GM21723 (cell line): Measurements from ENCODE around the gene KDM7A.
"Not testable (repeated sequence)": the region's sequence is repeated elsewhere in the genome, so short reads cannot be mapped to it uniquely, and the experiment has no call there.

Experiments used
- ATAC-seq: cut with Tn5 transposase; IDR thresholded peaks from one replicate; pipeline ENCODE4 v1.9.1; 2021; ENCODE audit warnings: mild to moderate bottlenecking, moderate library complexity; ENCODE audit not compliant: unreplicated experiment

KDM7A gene

DNA sequence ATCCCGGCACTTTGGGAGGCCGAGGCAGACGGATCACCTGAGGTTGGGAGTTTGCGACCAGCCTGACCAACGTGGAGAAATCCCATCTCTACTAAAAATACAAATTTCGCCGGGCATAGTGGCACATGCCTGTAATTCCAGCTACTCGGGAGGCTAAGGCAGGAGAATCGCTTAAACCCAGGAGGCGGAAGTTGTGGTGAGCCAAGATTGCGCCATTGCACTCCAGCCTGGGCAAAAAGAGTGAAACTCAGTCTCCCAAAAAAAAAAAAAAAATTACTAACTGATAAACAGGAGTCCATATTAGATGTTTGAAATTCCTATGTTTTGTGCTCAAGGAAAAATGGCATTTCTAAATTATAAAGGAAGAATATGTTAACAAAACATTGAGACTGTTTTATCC, 14.7 kb downstream of the KDM7A start:
- not testable (repeated sequence) for ATAC-seq

DNA sequence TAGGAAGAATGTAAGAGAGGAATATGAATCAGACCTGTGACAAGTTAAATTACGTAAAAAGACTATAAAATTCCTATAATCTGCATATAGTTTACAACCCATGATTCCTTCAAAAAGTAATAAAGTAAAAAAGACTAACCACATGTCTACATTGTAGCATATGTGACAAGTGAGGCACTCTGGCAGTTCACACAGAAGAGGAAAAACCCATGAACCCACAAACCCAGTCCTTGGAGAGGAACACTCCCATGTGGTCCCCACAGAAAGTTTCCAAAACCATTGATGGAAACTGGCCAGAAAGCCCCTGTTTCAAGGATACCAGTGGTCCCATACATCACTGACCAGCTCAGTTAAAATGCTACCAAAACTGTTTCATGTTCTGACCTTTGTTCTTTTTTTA, 15.7 kb downstream of the KDM7A start:
- ATAC-seq, result no peak

DNA sequence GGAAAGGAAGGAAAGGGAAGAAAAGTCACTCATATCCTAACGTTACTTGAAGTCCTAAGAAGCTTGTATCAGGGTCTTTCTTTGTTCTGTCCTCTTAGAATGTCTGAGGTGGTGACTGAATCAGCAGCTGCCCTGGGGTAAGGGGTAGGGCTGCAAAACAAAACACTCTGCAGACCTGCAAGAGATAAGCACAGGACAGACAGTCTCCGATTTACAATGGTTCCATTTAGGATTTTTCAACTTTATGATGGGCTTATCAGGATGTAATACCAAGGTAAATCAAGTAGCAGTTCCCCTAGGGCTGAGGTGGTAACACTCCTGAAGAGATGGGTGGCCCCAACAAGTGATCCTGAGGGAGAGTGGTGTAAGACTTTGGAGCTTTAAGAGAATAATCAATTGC, 16.5 kb downstream of the KDM7A start:
- ATAC-seq, result no peak

DNA sequence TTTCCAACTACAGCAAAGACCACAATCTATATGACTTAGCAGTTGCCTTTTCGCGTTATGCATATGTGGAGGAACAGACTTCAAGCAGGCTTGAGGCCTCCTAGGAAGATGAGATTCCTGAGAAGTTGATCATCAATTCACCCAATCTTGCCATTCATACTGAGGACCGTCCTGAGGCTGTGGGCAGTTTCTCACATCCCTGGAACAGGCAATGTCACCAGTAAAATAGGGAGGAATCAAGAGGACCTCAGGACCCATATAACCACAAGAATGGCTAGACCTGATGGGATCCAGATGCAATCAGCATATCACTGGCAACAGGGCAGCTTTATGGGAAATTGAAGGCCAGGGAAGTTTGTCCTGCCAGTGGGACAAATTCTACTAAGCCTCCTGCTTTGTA, 17.3 kb downstream of the KDM7A start:
- ATAC-seq, result no peak

DNA sequence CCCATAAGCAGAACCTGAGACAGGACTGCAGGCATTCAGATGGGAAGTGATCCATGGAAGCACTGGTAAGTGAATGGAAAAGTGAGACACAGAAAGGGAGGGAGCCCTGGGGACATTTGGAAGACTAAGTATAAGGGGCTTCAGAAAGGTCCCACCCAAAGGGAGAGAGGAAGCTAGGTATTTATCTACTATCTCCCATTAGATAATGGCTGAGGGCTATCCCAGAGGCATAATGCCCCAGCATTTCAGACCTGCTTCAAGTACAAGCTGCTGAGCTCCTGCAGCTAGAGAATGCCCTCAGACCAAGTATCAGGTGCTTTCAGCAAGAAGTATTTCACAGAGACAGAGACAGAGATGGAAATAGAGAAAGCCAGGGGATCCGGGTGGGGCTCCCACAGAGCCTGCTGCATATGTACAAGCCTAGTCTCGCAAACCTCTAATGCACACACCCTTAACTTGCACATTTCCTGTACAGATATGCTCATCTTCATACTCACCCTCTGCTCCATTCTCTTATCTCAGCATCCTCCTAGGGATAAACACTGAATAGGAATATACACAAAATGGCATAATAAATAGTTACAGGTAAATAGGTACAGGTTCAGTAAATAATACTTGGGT, 20.2 kb downstream of the KDM7A start:
- no peak for ATAC-seq

DNA sequence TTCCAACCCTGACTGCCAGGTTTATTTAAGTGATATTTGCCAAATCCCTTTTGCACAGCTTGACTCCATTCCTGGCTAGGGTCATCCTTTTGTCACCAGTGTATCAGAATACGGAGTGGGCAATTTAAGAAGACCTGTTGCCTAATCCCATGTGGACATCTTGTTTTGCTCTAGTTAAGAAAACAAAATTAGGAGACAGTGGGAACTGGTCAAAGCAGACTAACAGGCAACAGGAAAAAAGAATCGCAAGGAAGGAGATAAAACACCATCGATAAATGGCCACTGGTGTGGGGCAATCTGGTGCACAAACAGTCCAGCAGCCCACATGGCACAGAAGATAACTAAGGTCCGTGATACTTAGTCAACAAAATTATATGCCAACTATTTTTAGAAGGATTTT, 21.4 kb downstream of the KDM7A start:
- no peak for ATAC-seq

DNA sequence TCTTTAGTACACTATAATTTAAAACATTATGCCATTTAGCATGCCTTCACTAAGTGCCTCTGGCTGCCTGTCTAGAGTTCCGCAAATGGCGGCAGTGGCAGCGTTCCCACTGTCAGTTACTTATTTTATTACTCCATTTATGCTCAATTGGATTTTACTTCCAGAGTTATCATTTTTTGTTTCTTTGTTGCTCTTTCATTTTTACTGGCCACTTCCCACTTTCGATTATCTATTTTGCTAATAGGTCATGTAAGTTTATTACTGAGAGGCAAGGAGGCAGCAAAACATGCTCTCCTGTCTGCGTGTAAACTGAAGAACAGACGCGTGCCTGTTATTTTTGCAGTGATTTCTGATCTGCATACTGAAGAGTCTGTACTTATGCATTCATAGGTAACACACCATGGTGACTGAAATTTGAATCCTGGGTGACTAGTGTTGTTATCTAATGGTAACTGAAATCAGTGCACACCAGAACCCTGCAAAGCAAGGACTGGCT, 23.1 kb downstream of the KDM7A start:
- ATAC-seq, result no peak

DNA sequence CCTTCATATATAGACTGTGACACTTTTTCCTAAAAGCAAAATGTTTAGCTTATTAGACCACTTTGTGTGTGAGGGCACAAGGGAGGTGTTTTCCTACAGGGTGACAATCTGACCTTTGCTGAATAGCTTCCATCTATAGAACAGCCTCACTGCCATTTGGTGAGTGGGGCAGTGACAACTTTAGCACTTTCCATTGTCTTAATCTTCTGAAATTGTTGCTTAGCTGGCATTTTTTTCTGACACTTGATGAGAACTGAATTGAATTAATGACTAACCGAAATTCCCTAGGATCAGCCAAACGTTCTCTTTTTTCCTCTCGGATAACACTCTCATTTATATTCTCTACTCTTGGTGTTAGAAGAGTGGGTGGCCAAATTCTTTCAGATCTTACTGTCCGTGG, 30.2 kb downstream of the KDM7A start:
- ATAC-seq, result no peak

DNA sequence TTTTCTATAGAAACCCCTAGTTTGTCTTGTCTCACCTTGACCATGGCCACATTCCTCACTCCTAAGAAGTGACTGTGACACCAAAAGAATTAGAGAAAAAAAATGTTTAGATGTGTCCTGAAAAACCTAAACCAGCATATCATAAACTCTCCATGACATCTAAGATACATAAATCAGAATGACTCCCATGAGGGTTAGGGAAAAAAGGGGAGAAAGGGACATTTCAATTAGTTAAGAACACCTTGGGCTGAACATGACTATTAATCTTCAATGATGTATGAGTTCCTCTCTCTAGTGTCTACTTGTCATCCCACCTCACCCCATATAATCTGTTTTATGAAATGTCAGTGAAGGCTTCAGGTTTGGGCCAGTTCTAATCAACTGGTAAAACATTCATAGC, 31.1 kb downstream of the KDM7A start:
- ATAC-seq, result no peak

DNA sequence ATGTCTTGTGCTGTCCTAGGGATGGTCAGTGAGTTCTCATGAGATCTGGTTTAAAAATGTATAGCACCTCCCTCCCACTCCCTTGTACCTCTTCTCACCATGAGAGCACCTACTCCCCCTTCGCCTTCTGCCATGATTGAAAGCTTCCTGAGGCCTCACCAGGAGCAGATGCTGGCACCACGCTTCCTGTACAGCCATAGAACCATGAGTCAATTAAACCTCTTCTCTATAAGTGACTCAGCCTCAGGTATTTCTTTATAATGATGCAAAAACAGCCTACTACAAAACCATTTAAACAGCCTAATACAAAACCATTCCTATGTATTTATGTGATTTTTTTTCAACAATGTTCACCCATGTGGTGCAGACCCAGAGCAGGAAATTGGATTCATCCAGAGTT, 32.0 kb downstream of the KDM7A start:
- no peak for ATAC-seq

DNA sequence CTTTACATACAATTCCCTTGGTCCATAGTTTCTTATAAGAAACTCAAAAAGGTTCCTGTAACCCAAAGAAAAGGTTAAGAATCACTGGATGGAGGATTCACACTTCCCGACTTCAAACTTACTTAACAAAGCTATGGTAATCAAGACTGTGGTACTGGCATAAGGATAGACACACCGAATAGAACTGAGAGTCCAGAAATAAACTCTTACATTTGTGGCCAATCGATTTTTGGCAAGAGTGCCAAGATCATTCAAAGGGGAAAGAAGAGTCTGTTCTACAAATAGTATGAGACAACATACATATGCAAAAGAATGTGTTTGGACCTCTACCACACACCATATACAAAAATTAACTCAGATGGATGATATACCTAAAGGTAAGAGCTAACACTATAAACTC, 32.8 kb downstream of the KDM7A start:
- ATAC-seq, result no peak

DNA sequence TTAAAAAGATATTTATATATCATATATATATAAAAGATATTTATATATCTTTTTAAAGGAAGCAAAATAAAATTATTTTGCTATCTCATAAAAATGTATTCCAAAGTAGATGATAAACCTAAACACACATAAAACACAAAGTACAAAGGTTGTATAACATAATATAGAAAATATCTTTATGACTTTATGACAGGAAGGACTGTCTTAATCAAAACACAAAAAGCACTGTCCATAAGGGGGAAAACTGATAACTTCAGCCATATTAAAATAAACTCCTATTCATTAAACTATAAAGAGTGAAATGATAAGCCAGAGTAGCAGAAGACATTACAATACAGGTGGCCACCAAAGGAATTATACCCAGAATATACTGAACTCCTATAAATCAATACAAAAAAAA, 34.8 kb downstream of the KDM7A start:
- no peak for ATAC-seq

DNA sequence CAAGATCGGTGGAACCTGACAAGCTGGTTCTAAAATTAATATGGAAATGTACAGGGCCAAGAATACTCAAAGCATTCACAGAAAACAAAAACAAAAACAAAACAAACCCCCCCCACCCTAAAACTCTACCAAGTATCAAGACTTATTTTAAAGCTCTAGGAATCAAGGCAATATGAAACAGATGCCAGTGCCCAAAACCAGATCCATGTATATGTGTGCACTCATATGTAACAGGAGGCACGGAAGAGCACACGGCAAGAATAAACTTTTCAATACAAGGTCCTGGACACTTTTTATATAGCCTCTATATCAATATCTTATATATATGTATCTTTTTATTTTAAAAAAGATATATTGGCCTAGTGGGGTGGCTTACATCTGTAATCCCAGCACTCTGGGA, 35.5 kb downstream of the KDM7A start:
- ATAC-seq, result no peak

DNA sequence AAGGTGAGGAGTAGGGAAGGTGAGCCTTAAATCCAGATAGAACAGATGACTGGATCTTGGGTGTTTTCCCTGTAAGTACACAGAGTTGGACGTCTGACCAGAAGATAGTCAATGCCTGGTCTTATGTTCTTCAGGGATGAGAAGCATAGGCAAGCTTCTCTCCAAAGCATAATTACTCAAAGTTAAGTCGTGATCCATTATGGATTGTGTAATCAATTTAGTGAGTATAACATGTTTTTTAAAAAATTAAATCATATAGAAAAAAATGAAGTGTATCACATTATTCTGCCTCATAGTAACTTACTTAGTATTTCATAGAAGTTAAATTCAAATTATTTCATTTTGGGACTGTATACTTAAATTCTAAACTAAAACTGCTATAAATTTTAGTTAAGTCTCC, 39.7 kb downstream of the KDM7A start:
- no peak for ATAC-seq

DNA sequence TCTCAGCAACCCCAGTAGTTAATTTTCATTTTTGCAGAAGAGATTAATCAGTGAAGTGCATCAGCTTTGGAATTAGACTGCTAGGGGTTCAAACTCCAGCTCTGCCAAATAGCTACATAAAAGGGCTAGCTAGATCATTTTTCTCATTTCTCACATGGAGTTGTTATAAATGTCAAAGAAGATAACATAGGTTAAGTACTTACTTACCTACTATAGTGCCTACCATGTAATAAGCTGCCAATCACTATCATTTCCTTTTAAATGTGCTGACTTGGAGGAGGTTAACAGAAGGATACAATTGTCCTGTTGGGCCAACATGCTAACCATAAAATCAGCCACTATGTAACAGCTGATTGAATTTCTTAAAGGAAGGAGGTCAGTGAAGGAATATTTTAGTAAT, 40.7 kb downstream of the KDM7A start:
- ATAC-seq, result no peak

DNA sequence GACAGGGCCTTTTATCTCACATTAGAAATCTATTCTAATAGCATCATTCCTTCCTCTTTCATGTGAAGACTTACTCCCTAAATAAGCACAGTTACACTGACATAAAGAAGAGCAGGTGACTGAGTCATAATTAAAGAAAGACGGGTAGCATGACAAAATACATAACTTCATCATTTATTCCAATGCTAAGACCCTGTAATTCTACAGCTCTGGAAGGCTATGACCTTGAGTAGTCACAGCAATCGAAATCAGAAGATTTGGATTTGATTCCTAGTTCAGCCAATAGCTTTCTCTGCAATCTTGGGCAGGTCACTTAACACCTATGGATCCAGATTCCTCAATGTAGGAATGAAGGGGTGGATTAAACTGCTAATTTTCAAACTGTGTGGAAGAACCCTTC, 42.7 kb downstream of the KDM7A start:
- ATAC-seq, result no peak

DNA sequence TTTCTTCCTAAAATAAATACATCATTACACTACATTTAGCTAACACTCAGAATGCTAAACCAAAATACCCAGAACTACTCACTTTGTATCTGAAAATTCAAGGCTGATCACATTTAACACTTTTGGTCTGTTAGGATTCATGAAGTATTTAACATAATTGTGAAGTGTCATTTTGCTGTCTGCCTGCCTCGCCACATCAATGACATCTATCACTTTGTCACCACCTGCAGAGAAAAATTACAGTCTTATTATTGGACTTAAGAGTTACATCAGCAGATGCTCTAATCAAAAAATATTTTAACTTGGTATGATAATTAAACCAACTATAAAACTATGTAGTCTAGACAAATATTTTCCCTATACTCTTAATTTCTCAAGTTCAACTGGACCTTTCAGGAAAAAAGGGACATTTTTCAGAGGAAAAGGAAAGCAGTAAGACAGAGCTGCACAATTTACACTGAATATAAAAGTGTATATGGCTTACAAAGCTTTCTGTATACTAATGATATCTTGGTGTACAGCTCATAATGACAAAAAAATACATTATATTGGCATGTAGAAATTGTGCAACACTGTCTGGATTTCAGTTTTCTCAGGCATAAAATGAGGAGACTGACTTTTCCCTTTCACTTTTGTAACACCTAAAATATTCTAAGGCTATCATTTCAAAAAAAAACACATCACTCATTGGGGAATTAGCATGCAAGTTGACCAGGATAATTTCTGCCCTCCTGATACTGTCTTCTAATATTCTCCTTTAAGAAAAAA, 49.2 kb downstream of the KDM7A start:
- no peak for ATAC-seq

DNA sequence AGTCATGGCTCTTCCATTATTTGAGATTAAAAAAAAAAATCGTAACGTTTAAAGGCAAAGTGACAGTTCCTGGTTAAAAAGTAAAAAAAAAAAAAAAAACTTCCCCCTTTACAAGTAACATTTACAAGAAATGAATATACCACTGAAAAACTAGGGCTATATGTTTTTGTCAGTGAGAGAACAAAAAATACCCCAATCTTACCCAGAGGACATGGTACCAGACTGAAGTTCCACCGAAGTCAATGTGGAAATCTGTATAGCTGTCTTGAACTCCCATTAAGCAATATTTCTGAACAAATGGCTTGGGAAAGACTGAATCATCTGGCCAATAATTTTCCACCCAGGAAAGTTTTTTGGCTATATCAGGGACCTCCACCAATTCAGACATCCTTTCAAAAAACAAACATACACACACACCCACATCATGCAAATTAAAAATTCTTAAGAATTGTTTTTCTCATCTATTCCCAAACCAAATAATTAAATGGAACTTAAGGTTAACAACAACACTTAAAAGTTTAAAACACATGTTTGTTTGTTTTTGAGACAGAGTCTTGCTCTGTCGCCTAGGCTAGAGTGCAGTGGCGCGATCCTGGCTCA, 50.2 kb downstream of the KDM7A start:
- no peak for ATAC-seq

DNA sequence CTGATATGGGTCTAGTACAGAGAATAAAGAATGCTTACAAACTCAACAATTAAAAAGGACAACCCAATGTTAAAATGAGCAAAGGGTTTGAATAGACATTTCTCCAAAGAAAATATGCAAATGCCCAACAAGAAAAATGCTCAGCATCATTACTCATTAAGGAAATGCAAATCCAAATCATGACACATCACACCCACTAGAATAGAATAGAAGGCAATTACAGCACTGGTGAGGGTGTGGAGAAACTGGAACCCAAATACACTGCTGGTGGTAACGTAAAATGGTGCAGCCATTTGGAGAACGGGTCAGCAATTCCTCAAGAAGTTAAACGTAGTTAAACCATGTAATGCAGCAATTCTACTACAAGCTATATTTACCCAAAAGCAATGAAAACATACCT, 53.8 kb downstream of the KDM7A start:
- no peak for ATAC-seq

DNA sequence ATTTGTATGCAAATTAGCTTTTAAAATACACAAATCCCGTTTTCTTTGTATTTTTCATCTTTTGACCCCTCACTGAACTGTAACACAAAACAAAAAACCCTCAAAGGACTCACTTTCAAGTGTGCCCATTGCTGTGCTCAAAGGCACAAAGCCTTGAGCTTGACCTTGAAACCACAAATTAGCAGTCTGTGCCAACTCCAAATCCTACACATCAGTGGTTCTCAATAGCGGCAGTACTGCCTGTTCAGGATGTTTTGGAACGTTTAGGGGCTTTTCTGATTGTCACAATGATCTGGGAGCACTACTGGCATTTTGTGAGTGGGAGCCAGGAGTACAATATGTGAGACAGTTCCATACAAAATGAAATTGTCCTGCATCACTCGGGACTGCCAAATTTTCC, 55.5 kb downstream of the KDM7A start:
- ATAC-seq, result no peak

DNA sequence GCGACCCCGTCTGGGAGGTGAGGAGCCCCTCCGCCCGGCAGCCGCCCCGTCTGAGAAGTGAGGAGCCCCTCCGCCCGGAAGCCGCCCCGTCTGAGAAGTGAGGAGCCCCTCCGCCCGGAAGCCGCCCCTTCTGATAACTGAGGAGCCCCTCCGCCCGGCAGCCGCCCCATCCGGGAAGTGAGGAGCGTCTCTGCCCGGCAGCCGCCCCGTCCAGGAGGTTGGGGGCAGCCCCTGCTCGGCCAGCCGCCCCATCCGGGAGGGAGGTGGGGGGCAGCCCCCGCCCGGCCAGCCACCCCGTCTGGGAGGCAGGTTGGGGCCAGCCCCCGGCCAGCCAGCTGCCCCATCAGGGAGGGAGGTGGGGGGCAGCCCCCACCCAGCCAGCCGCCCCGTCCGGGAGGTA, 62.0 kb downstream of the KDM7A start:
- not testable (repeated sequence) for ATAC-seq

DNA sequence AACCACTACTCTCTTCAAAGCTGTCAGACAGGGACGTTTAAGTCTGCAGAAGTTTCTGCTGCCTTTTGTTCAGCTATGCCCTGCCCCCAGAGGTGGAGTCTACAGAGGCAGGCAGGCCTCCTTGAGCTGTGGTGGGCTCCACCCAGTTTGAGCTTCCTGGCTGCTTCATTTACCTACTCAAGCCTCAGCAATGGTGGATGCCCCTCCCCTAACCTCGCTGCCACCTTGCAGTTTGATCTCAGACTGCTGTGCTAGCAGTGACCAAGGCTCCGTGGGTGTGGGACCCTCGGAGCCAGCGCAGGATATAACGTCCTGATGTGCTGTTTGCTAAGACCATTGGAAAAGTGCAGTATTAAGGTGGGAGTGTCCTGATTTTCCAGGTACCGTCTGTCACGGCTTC, 68.0 kb downstream of the KDM7A start:
- ATAC-seq, result not testable (repeated sequence)
